ENCODE measurements around the gene SYT6.

GRCh38 chr1:114180742-114181141, 27.1 kb upstream of the SYT6 start:
- TF ChIP-seq CTCF (conservative IDR thresholded peaks at IDR 0.05) (no peak), EZH2 (IDR thresholded peaks at IDR 0.05; ENCODE audit: low read depth) (no peak)
